Tibial nerve (tissue), 4 donors: ENCODE measurements around the gene PDZRN3.

Experiments
- CTCF ChIP-seq, 5 experiments: fragments of 200-600 bp in 3 of 5; fragments of 450-650 bp in 2 of 5; sonication (generic) in 3 of 5; IDR thresholded peaks; one replicate each; pipeline ENCODE4 v1.5.1; 2016 to 2019; ENCODE audit warnings: antibody characterized with exemption in 5 of 5, mild to moderate bottlenecking in 3 of 5, moderate library complexity in 2 of 5
- EP300 ChIP-seq, 2 donors: sonication (generic); formaldehyde crosslinking; IDR thresholded peaks; one replicate each; pipeline ENCODE4 v1.6.1; 2017; ENCODE audit warnings: antibody characterized with exemption in 2 of 2, mild to moderate bottlenecking in 1 of 2

DNA sequence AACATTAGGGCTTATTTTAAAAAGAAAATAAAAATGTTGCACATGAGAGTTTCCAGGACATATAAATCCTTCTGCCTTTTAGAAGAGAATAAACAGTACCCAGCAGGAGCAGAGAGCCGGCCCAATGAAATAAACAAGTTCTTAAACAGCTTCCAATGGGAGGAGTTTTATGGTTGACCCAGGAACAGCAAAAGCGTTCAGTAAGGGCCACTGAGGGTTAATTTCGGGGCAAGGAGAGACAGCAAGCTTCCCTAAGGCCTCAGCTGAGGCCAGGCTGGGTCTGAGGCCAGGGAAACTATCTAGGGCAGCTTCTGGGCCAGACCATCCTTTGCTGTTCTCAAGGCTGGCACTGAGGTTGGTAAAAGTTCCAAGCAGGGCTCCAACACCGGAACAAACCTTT, 3.4 kb downstream of the PDZRN3 start:
- TF ChIP-seq CTCF (IDR thresholded peaks at IDR 0.05) (no peak), EP300 (IDR thresholded peaks at IDR 0.05) (no peak)
